NCI-H2171 (cell line): ENCODE measurements around the gene KDM4D.
A peak's percentile ranks its signal among the peaks of the same experiment; 100 is the strongest.
"Not testable (repeated sequence)": the region's sequence is repeated elsewhere in the genome, so short reads cannot be mapped to it uniquely, and the experiment has no call there.

Experiments used
- DNase-seq: peaks from one replicate; lab custom pipeline; 2025; lab: John Stamatoyannopoulos, UW

The KDM4D gene

GRCh38 chr11:94973099-94973968 lies at the start of gene KDM4D, which contains the start of gene CWC15:
Gene KDM4D, plus strand, starts transcription at chr11:94973709. Its CDS starts 23,664 bp downstream, at chr11:94997373.
Gene CWC15, minus strand, starts transcription at chr11:94973556. Its CDS starts 1,371 bp downstream, at chr11:94972185.
- DNase-seq, result peak; percentile 91

GRCh38 chr11:94924171-94924572 lies 49.3 kb upstream of the KDM4D start:
- DNase-seq, result no peak

- DNase-seq, result no peak
These were observed 48.9 kb upstream of the KDM4D start for GRCh38 chr11:94924612-94925011.

GRCh38 chr11:94925422-94926270 lies 47.9 kb upstream of the KDM4D start:
- DNase-seq, result no peak

- no peak for DNase-seq
These were observed 47.3 kb upstream of the KDM4D start for GRCh38 chr11:94926271-94926625.

GRCh38 chr11:94926698-94927237 lies 46.7 kb upstream of the KDM4D start:
- DNase-seq, result no peak

GRCh38 chr11:94928117-94928990 lies 45.2 kb upstream of the KDM4D start:
- DNase-seq, result no peak

- DNase-seq, result not testable (repeated sequence)
These were observed 41.4 kb upstream of the KDM4D start for GRCh38 chr11:94932072-94932471.

GRCh38 chr11:94932503-94932902 lies 41.0 kb upstream of the KDM4D start:
- no peak for DNase-seq

GRCh38 chr11:94933223-94934130 lies 40.0 kb upstream of the KDM4D start:
- no peak for DNase-seq

- DNase-seq, result no peak
These were observed 39.1 kb upstream of the KDM4D start for GRCh38 chr11:94934362-94934761.

GRCh38 chr11:94934846-94935245 lies 38.7 kb upstream of the KDM4D start:
- DNase-seq, result no peak

GRCh38 chr11:94938095-94939055 lies 35.1 kb upstream of the KDM4D start:
- no peak for DNase-seq

- no peak for DNase-seq
These were observed 34.2 kb upstream of the KDM4D start for GRCh38 chr11:94939346-94939745.

- DNase-seq, result no peak
These were observed 32.4 kb upstream of the KDM4D start for GRCh38 chr11:94941131-94941530.

- DNase-seq, result no peak
These were observed 26.7 kb upstream of the KDM4D start for GRCh38 chr11:94946812-94947211.

GRCh38 chr11:94948070-94948617 lies 25.4 kb upstream of the KDM4D start:
- no peak for DNase-seq

- no peak for DNase-seq
These were observed 18.8 kb upstream of the KDM4D start for GRCh38 chr11:94954753-94955152.

GRCh38 chr11:94956963-94957362 lies 16.5 kb upstream of the KDM4D start:
- DNase-seq, result no peak
